Measurements from ENCODE around the gene PNPO. TPM values are rescaled to one million over a fixed set of nuclear protein-coding genes. Genes with fewer than 3 reads are reported as not detected.
A peak's percentile ranks its signal among the peaks of the same experiment; 100 is the strongest.

Gene PNPO
- total and polyA plus RNA-seq, 2 of the 13 experiments (the other 11 are each of a cell fraction or from before 2014, with no cell fraction given) = 47.9 to 63.3 TPM

GRCh38 chr17:47941246-47942095 is at the start of gene PNPO (continued):
- TF ChIP-seq, protein P1, sequence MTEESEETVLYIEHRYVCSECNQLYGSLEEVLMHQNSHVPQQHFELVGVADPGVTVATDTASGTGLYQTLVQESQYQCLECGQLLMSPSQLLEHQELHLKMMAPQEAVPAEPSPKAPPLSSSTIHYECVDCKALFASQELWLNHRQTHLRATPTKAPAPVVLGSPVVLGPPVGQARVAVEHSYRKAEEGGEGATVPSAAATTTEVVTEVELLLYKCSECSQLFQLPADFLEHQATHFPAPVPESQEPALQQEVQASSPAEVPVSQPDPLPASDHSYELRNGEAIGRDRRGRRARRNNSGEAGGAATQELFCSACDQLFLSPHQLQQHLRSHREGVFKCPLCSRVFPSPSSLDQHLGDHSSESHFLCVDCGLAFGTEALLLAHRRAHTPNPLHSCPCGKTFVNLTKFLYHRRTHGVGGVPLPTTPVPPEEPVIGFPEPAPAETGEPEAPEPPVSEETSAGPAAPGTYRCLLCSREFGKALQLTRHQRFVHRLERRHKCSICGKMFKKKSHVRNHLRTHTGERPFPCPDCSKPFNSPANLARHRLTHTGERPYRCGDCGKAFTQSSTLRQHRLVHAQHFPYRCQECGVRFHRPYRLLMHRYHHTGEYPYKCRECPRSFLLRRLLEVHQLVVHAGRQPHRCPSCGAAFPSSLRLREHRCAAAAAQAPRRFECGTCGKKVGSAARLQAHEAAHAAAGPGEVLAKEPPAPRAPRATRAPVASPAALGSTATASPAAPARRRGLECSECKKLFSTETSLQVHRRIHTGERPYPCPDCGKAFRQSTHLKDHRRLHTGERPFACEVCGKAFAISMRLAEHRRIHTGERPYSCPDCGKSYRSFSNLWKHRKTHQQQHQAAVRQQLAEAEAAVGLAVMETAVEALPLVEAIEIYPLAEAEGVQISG (CRISPR knock-in tag; IDR thresholded peaks at IDR 0.05) = peak; percentile 91
- TF ChIP-seq STAG1 (CRISPR knock-in tag; IDR thresholded peaks at IDR 0.05) (no peak; the same call in 1 of the 2 replicates), ZNF850 (CRISPR knock-in tag; conservative IDR thresholded peaks at IDR 0.05) (peak; percentile 93), SSRP1 (CRISPR knock-in tag; IDR thresholded peaks at IDR 0.05) (no peak), ATF4 (CRISPR knock-in tag; IDR thresholded peaks at IDR 0.05) (peak in 1 of 2 experiments; percentile 67; a peak in 2 of 4 replicates), MYC (CRISPR knock-in tag; IDR thresholded peaks at IDR 0.05; ENCODE audit: borderline replicate concordance) (peak; percentile 96), ZNF280D (CRISPR knock-in tag; IDR thresholded peaks at IDR 0.05) (peak; percentile 92), ZFX (CRISPR knock-in tag; IDR thresholded peaks at IDR 0.05; ENCODE audit: low read depth) (peak; percentile 91), ZNF841 (CRISPR knock-in tag; IDR thresholded peaks at IDR 0.05; ENCODE audit: borderline replicate concordance) (peak; percentile 71; the same call in 1 of the 2 replicates), SKIL (CRISPR knock-in tag; IDR thresholded peaks at IDR 0.05; ENCODE audit: borderline replicate concordance) (0 out of 2 replicates have a peak, but pooled peaks have one; percentile 53), ZNF230 (CRISPR knock-in tag; IDR thresholded peaks at IDR 0.05) (no peak), ZNF660 (CRISPR knock-in tag; IDR thresholded peaks at IDR 0.05; ENCODE audit: borderline replicate concordance, low read depth) (no peak), AHR (CRISPR knock-in tag; IDR thresholded peaks at IDR 0.05) (peak; percentile 93), REPIN1 (CRISPR knock-in tag; IDR thresholded peaks at IDR 0.05; ENCODE audit: borderline replicate concordance, low read depth) (peak; percentile 88), ZNF766 (CRISPR knock-in tag; IDR thresholded peaks at IDR 0.05; ENCODE audit: borderline replicate concordance) (peak; percentile 99)
- TF ChIP-seq, protein P2, sequence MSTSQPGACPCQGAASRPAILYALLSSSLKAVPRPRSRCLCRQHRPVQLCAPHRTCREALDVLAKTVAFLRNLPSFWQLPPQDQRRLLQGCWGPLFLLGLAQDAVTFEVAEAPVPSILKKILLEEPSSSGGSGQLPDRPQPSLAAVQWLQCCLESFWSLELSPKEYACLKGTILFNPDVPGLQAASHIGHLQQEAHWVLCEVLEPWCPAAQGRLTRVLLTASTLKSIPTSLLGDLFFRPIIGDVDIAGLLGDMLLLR (CRISPR knock-in tag; IDR thresholded peaks at IDR 0.05) = peak; percentile 91
